ENCODE measurements around the gene KCNG3.
A peak's percentile ranks its signal among the peaks of the same experiment; 100 is the strongest.

KCNG3 gene

GRCh38 chr2:42510191-42510590 is 16.4 kb upstream of the KCNG3 start:
- H3K4me3 ChIP-seq (ENCODE audit: low read depth in 1 of 2, low read length in 2 of 2): no peak overlapping the region
- H3K27ac ChIP-seq (ENCODE audit: low read length): no peak overlapping the region
- no peaks in the 10 kb centered on the region for H3K27me3 ChIP-seq (ENCODE audit: low read depth, low read length)
- H3K4me1 ChIP-seq (ENCODE audit: control insufficient read depth in 1 of 2, insufficient read depth in 2 of 2, low read length in 2 of 2): no peaks in the 10 kb centered on the region
- no peaks in the 10 kb centered on the region for H3K36me3 ChIP-seq (ENCODE audit: control insufficient read depth in 1 of 2, insufficient read depth in 2 of 2, low read length in 2 of 2)
- H3K9me3 ChIP-seq (ENCODE audit: control insufficient read depth in 1 of 2, low read length in 2 of 2): no peaks in the 10 kb centered on the region

- no peaks in the 10 kb centered on the region for H3K9me3 ChIP-seq (ENCODE audit: control insufficient read depth in 1 of 2, low read length in 2 of 2)
- H3K36me3 ChIP-seq (ENCODE audit: control insufficient read depth in 1 of 2, insufficient read depth in 2 of 2, low read length in 2 of 2): no peaks in the 10 kb centered on the region
- no peak overlapping the region for H3K27ac ChIP-seq (ENCODE audit: low read length)
- no peaks in the 10 kb centered on the region for H3K4me1 ChIP-seq (ENCODE audit: control insufficient read depth in 1 of 2, insufficient read depth in 2 of 2, low read length in 2 of 2)
- H3K4me3 ChIP-seq (ENCODE audit: low read depth in 1 of 2, low read length in 2 of 2): no peak overlapping the region
- no peaks in the 10 kb centered on the region for H3K27me3 ChIP-seq (ENCODE audit: low read depth, low read length)
These were observed 10.8 kb upstream of the KCNG3 start for GRCh38 chr2:42504364-42505230.

GRCh38 chr2:42503291-42503690 is 9.5 kb upstream of the KCNG3 start:
- H3K27me3 ChIP-seq (ENCODE audit: low read depth, low read length): no peaks in the 10 kb centered on the region
- H3K4me3 ChIP-seq (ENCODE audit: low read depth in 1 of 2, low read length in 2 of 2): no peak overlapping the region
- H3K36me3 ChIP-seq (ENCODE audit: control insufficient read depth in 1 of 2, insufficient read depth in 2 of 2, low read length in 2 of 2): no peaks in the 10 kb centered on the region
- no peak overlapping the region for H3K27ac ChIP-seq (ENCODE audit: low read length)
- no peaks in the 10 kb centered on the region for H3K4me1 ChIP-seq (ENCODE audit: control insufficient read depth in 1 of 2, insufficient read depth in 2 of 2, low read length in 2 of 2)
- H3K9me3 ChIP-seq (ENCODE audit: control insufficient read depth in 1 of 2, low read length in 2 of 2): no peaks in the 10 kb centered on the region

- Histone ChIP-seq H3K9me3 (ENCODE audit: control insufficient read depth in 1 of 2, low read length in 2 of 2) (no peaks in the 10 kb centered on the region), H3K36me3 (ENCODE audit: control insufficient read depth in 1 of 2, insufficient read depth in 2 of 2, low read length in 2 of 2) (no peaks in the 10 kb centered on the region), H3K27ac (ENCODE audit: low read length) (no peak overlapping the region), H3K4me1 (ENCODE audit: control insufficient read depth in 1 of 2, insufficient read depth in 2 of 2, low read length in 2 of 2) (peaks cover 0 to 8% of the 10 kb centered on the region in 2 donors), H3K4me3 (ENCODE audit: low read depth in 1 of 2, low read length in 2 of 2) (no peak overlapping the region), H3K27me3 (ENCODE audit: low read depth, low read length) (peaks cover 6% of the 10 kb centered on the region)
These were observed 4.7 kb upstream of the KCNG3 start for GRCh38 chr2:42498497-42498896.

- H3K9me3 ChIP-seq (ENCODE audit: control insufficient read depth in 1 of 2, low read length in 2 of 2): no peaks in the 10 kb centered on the region
- H3K36me3 ChIP-seq (ENCODE audit: control insufficient read depth in 1 of 2, insufficient read depth in 2 of 2, low read length in 2 of 2): no peaks in the 10 kb centered on the region
- peaks cover 0 to 15% of the 10 kb centered on the region in 2 donors for H3K4me1 ChIP-seq (ENCODE audit: control insufficient read depth in 1 of 2, insufficient read depth in 2 of 2, low read length in 2 of 2)
- H3K27me3 ChIP-seq (ENCODE audit: low read depth, low read length): peaks cover 18% of the 10 kb centered on the region
- H3K27ac ChIP-seq (ENCODE audit: low read length): no peak overlapping the region
- H3K4me3 ChIP-seq (ENCODE audit: low read depth in 1 of 2, low read length in 2 of 2): no peak overlapping the region
These were observed 1.8 kb upstream of the KCNG3 start for GRCh38 chr2:42495611-42496010.

- H3K27me3 ChIP-seq (ENCODE audit: low read depth, low read length): peaks cover 18% of the 10 kb centered on the region
- H3K36me3 ChIP-seq (ENCODE audit: control insufficient read depth in 1 of 2, insufficient read depth in 2 of 2, low read length in 2 of 2): no peaks in the 10 kb centered on the region
- H3K4me3 ChIP-seq (ENCODE audit: low read depth in 1 of 2, low read length in 2 of 2): peak overlapping the region in 1 of 2 donors; percentile 56
- no peak overlapping the region for H3K27ac ChIP-seq (ENCODE audit: low read length)
- H3K9me3 ChIP-seq (ENCODE audit: control insufficient read depth in 1 of 2, low read length in 2 of 2): no peaks in the 10 kb centered on the region
- H3K4me1 ChIP-seq (ENCODE audit: control insufficient read depth in 1 of 2, insufficient read depth in 2 of 2, low read length in 2 of 2): peaks cover 0 to 15% of the 10 kb centered on the region in 2 donors
These were observed 1.4 kb upstream of the KCNG3 start for GRCh38 chr2:42495234-42495581.

GRCh38 chr2:42494355-42495233 is 812 bp upstream of the KCNG3 start:
- peaks cover 18% of the 10 kb centered on the region for H3K27me3 ChIP-seq (ENCODE audit: low read depth, low read length)
- no peak overlapping the region for H3K27ac ChIP-seq (ENCODE audit: low read length)
- peak overlapping the region; percentile 56 to 78 for H3K4me3 ChIP-seq (ENCODE audit: low read depth in 1 of 2, low read length in 2 of 2)

GRCh38 chr2:42492691-42493467 is 903 bp downstream of the KCNG3 start:
- Histone ChIP-seq H3K27ac (ENCODE audit: low read length) (no peak overlapping the region), H3K4me1 (ENCODE audit: control insufficient read depth in 1 of 2, insufficient read depth in 2 of 2, low read length in 2 of 2) (peaks cover 0 to 15% of the 10 kb centered on the region in 2 donors), H3K36me3 (ENCODE audit: control insufficient read depth in 1 of 2, insufficient read depth in 2 of 2, low read length in 2 of 2) (no peaks in the 10 kb centered on the region), H3K27me3 (ENCODE audit: low read depth, low read length) (peaks cover 18% of the 10 kb centered on the region), H3K4me3 (ENCODE audit: low read depth in 1 of 2, low read length in 2 of 2) (peak overlapping the region in 1 of 2 donors; percentile 78), H3K9me3 (ENCODE audit: control insufficient read depth in 1 of 2, low read length in 2 of 2) (no peaks in the 10 kb centered on the region)

More at GRCh38 chr2:42494355-42495233, 812 bp upstream of the KCNG3 start:
- Histone ChIP-seq H3K4me1 (ENCODE audit: control insufficient read depth in 1 of 2, insufficient read depth in 2 of 2, low read length in 2 of 2) (peaks cover 0 to 15% of the 10 kb centered on the region in 2 donors), H3K9me3 (ENCODE audit: control insufficient read depth in 1 of 2, low read length in 2 of 2) (no peaks in the 10 kb centered on the region), H3K36me3 (ENCODE audit: control insufficient read depth in 1 of 2, insufficient read depth in 2 of 2, low read length in 2 of 2) (no peaks in the 10 kb centered on the region)

GRCh38 chr2:42488297-42488696 is 5.5 kb downstream of the KCNG3 start:
- H3K27ac ChIP-seq (ENCODE audit: low read length): no peak overlapping the region
- no peaks in the 10 kb centered on the region for H3K9me3 ChIP-seq (ENCODE audit: control insufficient read depth in 1 of 2, low read length in 2 of 2)
- peaks cover 0 to 5% of the 10 kb centered on the region in 2 donors for H3K4me1 ChIP-seq (ENCODE audit: control insufficient read depth in 1 of 2, insufficient read depth in 2 of 2, low read length in 2 of 2)
- no peaks in the 10 kb centered on the region for H3K36me3 ChIP-seq (ENCODE audit: control insufficient read depth in 1 of 2, insufficient read depth in 2 of 2, low read length in 2 of 2)
- H3K27me3 ChIP-seq (ENCODE audit: low read depth, low read length): peaks cover 11% of the 10 kb centered on the region
- H3K4me3 ChIP-seq (ENCODE audit: low read depth in 1 of 2, low read length in 2 of 2): no peak overlapping the region

- no peaks in the 10 kb centered on the region for H3K9me3 ChIP-seq (ENCODE audit: control insufficient read depth in 1 of 2, low read length in 2 of 2)
- H3K36me3 ChIP-seq (ENCODE audit: control insufficient read depth in 1 of 2, insufficient read depth in 2 of 2, low read length in 2 of 2): no peaks in the 10 kb centered on the region
- H3K27me3 ChIP-seq (ENCODE audit: low read depth, low read length): no peaks in the 10 kb centered on the region
- H3K4me1 ChIP-seq (ENCODE audit: control insufficient read depth in 1 of 2, insufficient read depth in 2 of 2, low read length in 2 of 2): no peaks in the 10 kb centered on the region
- no peak overlapping the region for H3K27ac ChIP-seq (ENCODE audit: low read length)
- H3K4me3 ChIP-seq (ENCODE audit: low read depth in 1 of 2, low read length in 2 of 2): no peak overlapping the region
These were observed 7.5 kb downstream of the KCNG3 start for GRCh38 chr2:42486145-42486906.

Data from muscle layer of duodenum (tissue), 2 donors.